HG02852 (cell line): Measurements from ENCODE around the gene SCGB1D4.

Experiments used
- ATAC-seq: cut with Tn5 transposase; IDR thresholded peaks from one replicate; pipeline ENCODE4 v1.9.1; 2021; ENCODE audit warnings: mild to moderate bottlenecking, moderate library complexity; ENCODE audit not compliant: unreplicated experiment

Gene SCGB1D4

GRCh38 chr11:62280452-62280851, 18.4 kb downstream of the SCGB1D4 start:
- ATAC-seq = no peak

DNA sequence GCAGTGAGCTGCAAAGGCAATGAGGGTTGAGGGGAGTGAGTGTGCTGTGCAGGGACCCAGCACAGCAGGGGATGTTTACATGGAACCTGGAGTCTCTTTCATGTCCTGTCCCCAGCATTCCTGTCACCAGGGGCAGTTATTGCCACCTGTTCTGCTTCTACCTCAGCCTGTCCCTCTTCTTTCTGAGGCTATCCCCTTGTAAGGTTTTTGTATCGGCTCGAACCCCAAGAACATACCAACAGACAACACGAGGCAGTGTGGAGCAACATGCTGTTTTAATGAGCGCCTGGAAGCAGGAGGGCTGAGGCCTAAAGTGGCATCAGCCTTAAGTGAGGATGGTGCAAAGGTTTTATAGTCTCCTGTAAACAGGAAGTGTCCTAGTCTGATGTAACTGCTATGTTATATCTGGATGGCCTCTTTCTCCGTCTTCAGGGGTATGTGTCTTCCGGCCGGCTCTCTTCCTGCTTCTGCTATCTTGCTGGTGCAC, 25.0 kb downstream of the SCGB1D4 start:
- ATAC-seq = no peak

DNA sequence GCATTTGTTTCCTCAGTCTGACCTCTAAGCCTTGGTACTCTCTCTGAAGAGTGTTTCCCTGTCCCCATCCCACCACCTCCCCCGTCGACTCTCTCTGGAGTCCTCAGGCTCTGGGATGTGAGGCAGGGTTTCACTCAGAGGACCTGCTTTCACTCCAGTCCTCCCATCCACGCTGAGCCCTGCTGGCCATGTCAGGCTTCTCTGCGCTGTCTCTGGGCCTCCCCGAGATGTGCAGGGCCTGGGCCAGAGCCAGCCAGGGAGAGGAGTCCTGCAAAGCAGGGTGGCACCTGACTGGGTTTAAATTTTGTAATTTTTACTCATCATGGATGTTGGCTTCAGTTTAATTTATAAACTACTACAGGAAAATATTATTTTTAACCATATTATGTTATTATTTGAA, 25.6 kb downstream of the SCGB1D4 start:
- ATAC-seq = no peak

GRCh38 chr11:62269654-62270278, 29.1 kb downstream of the SCGB1D4 start, which contains the start of gene SCGB2A2:
Gene SCGB2A2 (plus strand): TSS chr11:62270158. CDS start chr11:62270217, 59 bp downstream.
- no peak for ATAC-seq

DNA sequence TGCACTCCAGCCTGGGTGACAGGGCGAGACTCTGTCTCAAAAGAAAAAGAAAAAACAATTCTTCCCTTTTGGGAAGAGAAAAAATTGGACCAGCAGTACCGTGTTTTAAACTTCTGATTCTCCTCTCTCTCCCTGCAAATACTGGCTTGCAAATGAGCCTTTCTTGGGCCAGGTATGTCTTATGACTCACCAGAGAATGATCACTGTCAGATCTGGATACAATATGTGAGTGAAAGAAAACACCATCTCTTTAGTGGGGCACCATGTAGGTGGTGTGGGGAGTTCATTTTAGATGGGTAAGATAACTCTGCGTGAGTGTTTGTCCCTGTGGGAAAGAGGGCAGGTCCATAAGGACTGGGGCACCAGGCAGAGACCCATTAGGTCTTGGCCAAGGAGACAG, 31.3 kb downstream of the SCGB1D4 start:
- no peak for ATAC-seq

DNA sequence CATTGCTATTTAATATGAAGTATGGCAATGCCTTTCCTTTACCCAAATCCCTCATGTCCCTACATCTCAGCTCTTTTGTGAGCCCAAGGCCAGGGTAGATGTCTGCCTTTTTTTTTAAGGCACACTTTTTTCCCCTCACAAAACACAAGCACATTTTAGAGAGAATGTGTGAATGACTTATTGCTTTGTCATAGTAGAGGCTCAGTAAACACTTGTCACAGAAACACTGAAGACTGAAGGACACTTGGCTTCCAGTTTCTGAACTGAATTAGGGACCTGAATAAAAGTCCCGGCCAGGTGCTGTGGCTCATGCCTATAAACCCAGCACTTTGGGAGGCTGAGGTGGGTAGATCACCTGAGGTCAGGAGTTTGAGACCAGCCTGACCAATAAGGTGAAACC, 31.8 kb downstream of the SCGB1D4 start:
- no peak for ATAC-seq

- ATAC-seq = no peak
These were observed 32.3 kb downstream of the SCGB1D4 start for GRCh38 chr11:62266558-62266957.

- no peak for ATAC-seq
These were observed 34.9 kb downstream of the SCGB1D4 start for GRCh38 chr11:62264004-62264403.

DNA sequence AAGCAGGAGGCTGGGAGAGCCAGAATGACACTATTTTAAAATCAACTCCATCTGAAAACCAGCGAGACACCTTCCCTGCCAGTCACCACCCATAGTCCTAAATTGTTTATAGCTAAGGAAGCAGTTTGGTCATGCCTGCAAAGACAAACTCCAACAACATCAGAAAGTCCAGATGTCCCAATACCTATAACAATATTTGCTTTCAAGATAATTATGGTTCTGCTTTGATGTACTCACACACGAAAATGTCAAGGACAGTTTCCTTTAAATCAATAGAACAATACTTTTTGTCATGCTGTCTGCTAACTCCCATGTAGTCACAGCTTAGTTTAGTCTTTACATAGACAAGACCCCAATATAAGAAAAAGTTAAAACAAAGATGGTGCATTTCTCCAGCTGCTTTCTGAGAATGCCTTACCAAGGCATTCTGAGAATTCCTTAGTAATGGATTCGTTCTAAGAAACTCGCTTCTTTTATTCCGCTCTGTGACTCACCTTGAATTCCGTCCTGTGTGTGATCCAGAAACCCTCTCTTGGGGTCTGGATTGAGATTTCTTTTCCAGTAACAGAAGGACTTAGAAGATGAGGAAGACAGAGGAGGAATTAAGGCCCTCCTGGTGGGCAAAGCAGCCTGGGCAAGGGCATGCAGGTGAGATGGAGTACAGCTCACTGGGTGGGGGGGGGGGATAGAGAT, 38.5 kb downstream of the SCGB1D4 start:
- no peak for ATAC-seq

DNA sequence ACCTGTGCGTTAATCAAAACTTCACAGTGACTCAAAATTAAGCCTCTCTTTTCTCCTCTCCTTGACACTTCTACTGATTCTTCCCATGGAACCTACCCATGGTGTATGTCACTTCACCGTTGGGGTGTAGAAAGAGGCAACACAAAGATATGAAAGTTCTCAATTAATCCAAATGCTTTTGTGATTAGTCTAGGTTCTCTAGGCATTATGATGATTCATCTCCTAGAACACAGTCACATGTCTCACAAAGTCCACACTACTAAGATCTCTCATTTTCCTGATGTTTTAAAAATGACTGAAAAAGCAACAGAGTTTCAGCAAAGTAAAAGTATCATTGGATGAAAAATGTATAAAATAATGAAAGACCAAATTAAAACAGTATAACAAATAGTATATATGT, 42.6 kb downstream of the SCGB1D4 start:
- no peak for ATAC-seq

GRCh38 chr11:62253999-62254542, 44.8 kb downstream of the SCGB1D4 start:
- no peak for ATAC-seq

DNA sequence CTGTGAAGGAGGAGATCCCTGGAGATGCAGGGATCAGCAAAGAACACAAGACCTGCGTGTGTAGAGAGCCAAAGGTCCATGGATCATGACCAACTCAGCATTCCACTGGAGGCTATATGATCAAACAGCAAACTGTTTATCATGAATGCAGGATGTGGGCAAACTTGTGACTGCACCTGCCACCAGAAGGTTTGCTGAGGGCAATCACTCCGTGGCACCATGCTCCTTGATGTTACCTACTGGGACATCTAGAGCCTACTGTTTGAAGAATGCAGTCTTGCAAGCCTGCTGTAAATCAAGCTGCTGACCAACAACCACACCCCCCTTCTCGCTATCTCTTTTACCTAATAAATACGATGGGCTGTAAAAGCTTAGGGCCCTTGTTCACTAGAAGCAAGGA, 47.2 kb downstream of the SCGB1D4 start:
- ATAC-seq = no peak
